HepG2 (cell line): ENCODE data around the gene IL5RA. TPM values are rescaled to one million over a fixed set of nuclear protein-coding genes. Genes with fewer than 3 reads are reported as not detected.

ENCODE experiments used
- ATAC-seq: fragments of 200-7000 bp; cut with Tn5 transposase; 3 replicates; pipeline ENCODE4 v1.9.1; 2020; ENCODE audit warnings: mild to moderate bottlenecking, moderate library complexity
- BruUV-seq: library from RNA; stranded (reverse); fragments of 400-500 nt; replicated peaks from 2 replicates; lab custom pipeline; 2021; lab: Mats Ljungman, UMichigan
- CTCF ChIA-PET: fragments of 300-600 bp; formaldehyde crosslinking; extraction: SDS; loops from one replicate; lab custom pipeline; 2021; ENCODE audit warnings: low total read pairs, inconsistent platforms, low intra/inter-chr PET ratio; lab: Yijun Ruan, JAX
- POLR2A ChIA-PET: fragments of 350-600 bp; sonication (Branson Sonifier 250); formaldehyde crosslinking; loops from one replicate; lab custom pipeline; 2020; ENCODE audit warnings: antibody characterized with exemption, inconsistent platforms; lab: Yijun Ruan, JAX
- DNase-seq: peaks from one replicate; pipeline ENCODE4 v3.0.0-alpha.2; 2015; ENCODE audit warnings: low spot score
- FAIRE-seq: peaks from 3 replicates; lab custom pipeline; 2011; peaks lifted over from hg19 to GRCh38; lab: Jason Lieb, UNC
- H2AFZ ChIP-seq: one replicate; pipeline ENCODE4 v1.6.1; 2011; ENCODE audit warnings: low read length, inconsistent platforms
- H3K27ac ChIP-seq: fragments of 300-600 bp; 3 replicates; pipeline ENCODE4 v1.8.0; 2011; ENCODE audit warnings: mixed run types, mild to moderate bottlenecking, mixed read lengths, low read length, inconsistent platforms; ENCODE audit not compliant: insufficient read depth; ENCODE audit errors: extremely low read length
- H3K27me3 ChIP-seq, 2 experiments: fragments of 200-600 bp in 1 of 2; 2 replicates in 1 of 2; 3 replicates in 1 of 2; pipeline versions ENCODE4 v1.6.0 to v1.8.0; 2011; ENCODE audit warnings: low read length in 2 of 2, mild to moderate bottlenecking in 2 of 2, moderate library complexity in 2 of 2, inconsistent platforms in 1 of 2; ENCODE audit not compliant: insufficient read depth in 2 of 2, control insufficient read depth in 1 of 2
- H3K36me3 ChIP-seq, 2 experiments: fragments of 200-600 bp in 1 of 2; replicated peaks in 1 of 2; 2 replicates in 1 of 2; 3 replicates in 1 of 2; pipeline versions ENCODE4 v1.5.1 to v1.8.0; 2011; ENCODE audit warnings: low read length in 2 of 2, inconsistent platforms in 1 of 2; ENCODE audit not compliant: insufficient read depth in 2 of 2, control insufficient read depth in 1 of 2
- H3K4me1 ChIP-seq: 2 replicates; pipeline ENCODE4 v1.5.1; 2012; ENCODE audit warnings: low read length, inconsistent platforms; ENCODE audit not compliant: insufficient read depth
- H3K4me2 ChIP-seq: 2 replicates; pipeline ENCODE4 v1.6.0; 2011; ENCODE audit warnings: low read depth, low read length, inconsistent platforms
- H3K4me3 ChIP-seq, 3 experiments: fragments of 200-600 bp in 1 of 3; sonication (generic), shearing (Covaris generic) in 1 of 3; replicated peaks in 1 of 3; 2 replicates each; pipeline ENCODE4 v1.5.1; 2011 to 2016; ENCODE audit warnings: low read length in 3 of 3, inconsistent platforms in 2 of 3, low read depth in 2 of 3, mild to moderate bottlenecking in 2 of 3, control low read depth in 1 of 3, mixed read lengths in 1 of 3; ENCODE audit not compliant: insufficient read depth in 1 of 3
- H3K79me2 ChIP-seq: one replicate; pipeline ENCODE4 v1.6.1; 2011; ENCODE audit warnings: low read length, inconsistent platforms; ENCODE audit not compliant: insufficient read depth
- H3K9ac ChIP-seq: 2 replicates; pipeline ENCODE4 v1.6.0; 2011; ENCODE audit warnings: mild to moderate bottlenecking, low read depth, low read length, inconsistent platforms; ENCODE audit not compliant: insufficient read depth
- H3K9me3 ChIP-seq: 2 replicates; pipeline ENCODE4 v1.5.1; 2012; ENCODE audit warnings: mild to moderate bottlenecking, low read length
- H4K20me1 ChIP-seq: 2 replicates; pipeline ENCODE4 v1.6.0; 2011; ENCODE audit warnings: inconsistent platforms, mild to moderate bottlenecking, low read length, moderate library complexity; ENCODE audit not compliant: insufficient read depth
- GLI4 ChIP-seq: sonication (generic); formaldehyde crosslinking; IDR thresholded peaks from 2 replicates; pipeline ENCODE4 v1.5.1; 2020; ENCODE audit warnings: missing genetic modification reagents, mild to moderate bottlenecking, moderate library complexity, borderline replicate concordance
- KLF15 ChIP-seq: sonication (generic); formaldehyde crosslinking; IDR thresholded peaks from 2 replicates; pipeline ENCODE4 v1.8.1; 2023; ENCODE audit warnings: borderline replicate concordance, mild to moderate bottlenecking, inconsistent platforms, missing genetic modification reagents, mixed read lengths
- NFIB ChIP-seq: sonication (generic); formaldehyde crosslinking; IDR thresholded peaks from 2 replicates; pipeline ENCODE4 v1.9.0; 2021; ENCODE audit warnings: missing genetic modification reagents, mild to moderate bottlenecking, borderline replicate concordance
- WIZ ChIP-seq: sonication (generic); formaldehyde crosslinking; IDR thresholded peaks from 2 replicates; pipeline ENCODE4 v1.5.1; 2020; ENCODE audit warnings: mild to moderate bottlenecking, missing genetic modification reagents
- ZBTB8A ChIP-seq: sonication (generic); formaldehyde crosslinking; IDR thresholded peaks from 2 replicates; pipeline ENCODE4 v1.4.0; 2020; ENCODE audit warnings: mild to moderate bottlenecking, low read depth, missing genetic modification reagents, borderline replicate concordance
- ZC3H4 ChIP-seq: sonication (generic); formaldehyde crosslinking; IDR thresholded peaks from 2 replicates; pipeline ENCODE4 v1.4.0; 2020; ENCODE audit warnings: missing genetic modification reagents, borderline replicate concordance
- ZNF136 ChIP-seq: sonication (generic); formaldehyde crosslinking; IDR thresholded peaks from 2 replicates; pipeline ENCODE4 v1.8.1; 2022; ENCODE audit warnings: low read depth, mild to moderate bottlenecking, moderate library complexity, missing genetic modification reagents
- ZNF354B ChIP-seq: sonication (generic); formaldehyde crosslinking; IDR thresholded peaks from 2 replicates; pipeline ENCODE4 v1.8.0; 2022; ENCODE audit warnings: mild to moderate bottlenecking, missing genetic modification reagents
- ZNF550 ChIP-seq: sonication (generic); formaldehyde crosslinking; IDR thresholded peaks from 2 replicates; pipeline ENCODE4 v1.4.0; 2020; ENCODE audit warnings: mild to moderate bottlenecking, missing genetic modification reagents, borderline replicate concordance
- ZNF570 ChIP-seq: sonication (generic); formaldehyde crosslinking; IDR thresholded peaks from 2 replicates; pipeline ENCODE4 v1.4.0; 2020; ENCODE audit warnings: mild to moderate bottlenecking, missing genetic modification reagents, borderline replicate concordance
- ZNF724P ChIP-seq: sonication (generic); formaldehyde crosslinking; IDR thresholded peaks from 2 replicates; pipeline ENCODE4 v1.8.0; 2022; ENCODE audit warnings: missing genetic modification reagents, borderline replicate concordance
- ZNF761 ChIP-seq: sonication (generic); formaldehyde crosslinking; conservative IDR thresholded peaks from 2 replicates; pipeline ENCODE4 v1.4.0; 2020; ENCODE audit warnings: mild to moderate bottlenecking, missing genetic modification reagents
- ZSCAN21 ChIP-seq: sonication (generic); formaldehyde crosslinking; IDR thresholded peaks from 2 replicates; pipeline ENCODE4 v1.8.0; 2022; ENCODE audit warnings: mild to moderate bottlenecking, missing genetic modification reagents, moderate library complexity, borderline replicate concordance
- WGBS: methylation state at CpG from one replicate; pipeline ENCODE4 v1.1.6; 2017; ENCODE audit warnings: low lambda C conversion rate; 5-methylcytosine and 5-hydroxymethylcytosine counted together
- in situ Hi-C: cut with HindIII; loops from 2 replicates; pipeline ENCODE4 v1.10.0; 2017; ENCODE audit warnings: low pct_unique_long_range_greater_than_20kb; ENCODE audit not compliant: extremely low pct_ligation_motif_present
- intact Hi-C: fragments of 100-400 bp; cut with micrococcal nuclease; formaldehyde crosslinking; loops from one replicate; pipeline ENCODE4 v1.10.0; 2022; ENCODE audit not compliant: unreplicated experiment
- polyA plus RNA-seq, 8 experiments: library from polyadenylated mRNA; depleted of rRNA in 3 of 8; stranded (reverse) in 7 of 8; unstranded in 1 of 8; fragments of >200 nt; fragmentation: Illumina TruSeq in 4 of 8; extraction: Trizol in 4 of 8; gene quantifications; 2 replicates each; pipeline versions ENCODE4 v1.2.1 to v1.2.3, GENCODE V29; 2011 to 2016; ENCODE audit warnings: low read depth in 4 of 8, missing spikeins in 1 of 8, mixed read lengths in 1 of 8; ENCODE audit not compliant: insufficient read depth in 1 of 8
- total RNA-seq, 5 experiments: library from RNA; depleted of rRNA; stranded (reverse); fragments of >200 nt; fragmentation: Illumina TruSeq; extraction: Trizol; gene quantifications; 2 replicates each; pipeline ENCODE4 v1.2.3, GENCODE V29; 2016; ENCODE audit warnings: low read depth in 1 of 5
- TF ChIP-seq, protein P1 (sequence below): sonication (generic); formaldehyde crosslinking; IDR thresholded peaks from 2 replicates; pipeline ENCODE4 v1.8.0; 2022; ENCODE audit warnings: low read depth, missing genetic modification reagents

IL5RA gene
- total and polyA plus RNA-seq, 2 of the 13 experiments (the other 11 are each of a cell fraction or from before 2014, with no cell fraction given) = not detected

DNA sequence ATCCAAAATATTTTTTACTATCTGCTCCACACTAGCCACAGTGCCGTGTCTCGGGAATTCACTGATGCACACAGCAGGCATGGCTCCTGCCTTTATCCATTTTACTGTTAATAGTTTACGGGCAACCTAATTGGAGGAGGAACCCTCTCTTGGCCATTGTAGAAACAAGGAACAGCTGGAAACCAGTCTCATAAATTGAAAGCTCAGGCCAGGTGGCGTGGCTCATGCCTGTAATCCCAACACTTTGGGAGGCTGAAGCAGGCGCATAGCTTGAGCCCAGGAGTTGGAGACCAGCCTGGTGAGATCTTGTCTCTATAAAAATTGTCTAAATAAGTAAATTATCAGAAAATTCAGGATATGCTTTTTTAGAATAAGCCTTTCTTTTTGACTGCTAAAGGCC, 39.0 kb downstream of the IL5RA start:
- Histone ChIP-seq H3K4me3 (no peak overlapping the region), H3K27ac (no peak overlapping the region), H2AFZ (no peak overlapping the region), H3K79me2 (no peaks in the 10 kb centered on the region), H3K4me2 (no peak overlapping the region), H3K36me3 (no peaks in the 10 kb centered on the region), H3K4me1 (no peaks in the 10 kb centered on the region), H3K27me3 (peaks cover 0 to 15% of the 10 kb centered on the region in 2 experiments; a peak in 2 of 5 replicates), H4K20me1 (no peaks in the 10 kb centered on the region), H3K9ac (no peak overlapping the region)
- in situ Hi-C loops = no loop called here
- 18% methylated on average over 5 of the region's 5 CpGs for WGBS
- ChIA-PET POLR2A (no interaction called here), CTCF (no interaction called here)
- no peak for DNase-seq
- intact Hi-C loops = no loop called here
- no TSS peak for BruUV-seq
- TF ChIP-seq ZBTB8A = no peak
- TF ChIP-seq GLI4 (CRISPR knock-in tag) = no peak
- TF ChIP-seq KLF15 (CRISPR knock-in tag) = no peak
- TF ChIP-seq ZNF136 (CRISPR knock-in tag) = no peak
- no peak for TF ChIP-seq ZNF761 (CRISPR knock-in tag)
- no peak for TF ChIP-seq ZC3H4 (CRISPR knock-in tag)
- no peak for TF ChIP-seq NFIB (CRISPR knock-in tag)
- TF ChIP-seq, all 625 proteins: peak for 0
- H3K9me3 ChIP-seq = no peaks in the 10 kb centered on the region
- ATAC-seq = no peak
- no peak for FAIRE-seq

DNA sequence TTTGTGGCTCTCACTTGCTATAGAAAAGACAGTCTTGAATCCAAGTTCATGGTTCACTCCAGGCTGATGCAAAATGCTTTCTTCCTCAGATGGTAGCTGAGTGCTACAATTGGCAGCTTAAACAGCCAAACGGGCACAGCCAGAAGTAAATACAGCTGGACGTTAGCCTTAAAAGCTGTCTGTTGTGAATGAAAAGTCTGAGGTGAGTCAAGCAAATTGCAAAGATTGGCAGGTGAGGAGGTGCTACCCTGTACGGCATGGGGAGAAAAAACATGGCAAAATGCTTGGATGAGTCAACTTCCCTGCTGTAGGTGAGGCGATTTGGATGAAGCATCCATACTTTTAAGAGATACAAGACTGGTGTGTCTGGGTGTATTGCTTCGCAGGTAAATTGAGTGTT, 40.5 kb downstream of the IL5RA start:
- ATAC-seq (no peak), DNase-seq (no peak), FAIRE-seq (no peak)
- ChIA-PET CTCF (no interaction called here), POLR2A (no interaction called here)
- no peaks in the 10 kb centered on the region for H3K4me1 ChIP-seq
- H2AFZ ChIP-seq = no peak overlapping the region
- 1% methylated on average over 5 of the region's 5 CpGs for WGBS
- H3K9ac ChIP-seq = no peak overlapping the region
- H3K4me3 ChIP-seq = no peak overlapping the region
- no peaks in the 10 kb centered on the region for H4K20me1 ChIP-seq
- no peak overlapping the region for H3K4me2 ChIP-seq
- no TSS peak for BruUV-seq
- no peaks in the 10 kb centered on the region for H3K79me2 ChIP-seq
- intact Hi-C loops = no loop called here
- H3K9me3 ChIP-seq = no peaks in the 10 kb centered on the region
- no peaks in the 10 kb centered on the region for H3K36me3 ChIP-seq
- peaks cover 0 to 12% of the 10 kb centered on the region in 2 experiments; a peak in 2 of 5 replicates for H3K27me3 ChIP-seq
- in situ Hi-C loops = no loop called here
- H3K27ac ChIP-seq = no peak overlapping the region
- TF ChIP-seq ZNF550 (CRISPR knock-in tag) = no peak
- TF ChIP-seq, protein P1, sequence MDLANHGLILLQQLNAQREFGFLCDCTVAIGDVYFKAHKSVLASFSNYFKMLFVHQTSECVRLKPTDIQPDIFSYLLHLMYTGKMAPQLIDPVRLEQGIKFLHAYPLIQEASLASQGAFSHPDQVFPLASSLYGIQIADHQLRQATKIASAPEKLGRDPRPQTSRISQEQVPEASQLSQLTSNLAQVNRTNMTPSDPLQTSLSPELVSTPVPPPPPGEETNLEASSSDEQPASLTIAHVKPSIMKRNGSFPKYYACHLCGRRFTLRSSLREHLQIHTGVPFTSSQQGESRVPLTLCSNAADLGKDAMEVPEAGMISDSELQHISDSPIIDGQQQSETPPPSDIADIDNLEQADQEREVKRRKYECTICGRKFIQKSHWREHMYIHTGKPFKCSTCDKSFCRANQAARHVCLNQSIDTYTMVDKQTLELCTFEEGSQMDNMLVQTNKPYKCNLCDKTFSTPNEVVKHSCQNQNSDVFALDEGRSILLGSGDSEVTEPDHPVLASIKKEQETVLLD = no peak
- no peak for TF ChIP-seq ZNF354B
- TF ChIP-seq ZNF724P (CRISPR knock-in tag) = no peak
- no peak for TF ChIP-seq ZSCAN21 (CRISPR knock-in tag)
- no peak for TF ChIP-seq ZNF570 (CRISPR knock-in tag)
- TF ChIP-seq WIZ (CRISPR knock-in tag) = no peak
